Left lung (tissue), 10 donors: ENCODE measurements around the gene SULT1C3. TPM values are rescaled to one million over a fixed set of nuclear protein-coding genes. Genes with fewer than 3 reads are reported as not detected.

Experiments used
- ATAC-seq: fragments of 200-7000 bp; cut with Tn5 transposase; one replicate; pipeline ENCODE4 v1.9.1; 2020; ENCODE audit warnings: moderate library complexity
- DNase-seq, 4 donors: peaks; one replicate each; pipeline ENCODE4 v3.0.0-alpha.2; 2013 to 2020
- H3K27ac ChIP-seq, 2 donors: fragments of 200-600 bp; sonication (generic) in 1 of 2; one replicate each; pipeline versions ENCODE4 v1.5.0 to v1.8.0; 2020 to 2021
- H3K27me3 ChIP-seq, 2 donors: fragments of 200-600 bp; sonication (generic) in 1 of 2; one replicate each; pipeline versions ENCODE4 v1.5.0 to v1.8.0; 2020 to 2021
- H3K36me3 ChIP-seq, 2 donors: fragments of 200-600 bp; sonication (generic) in 1 of 2; one replicate each; pipeline versions ENCODE4 v1.5.0 to v1.8.0; 2020 to 2021
- H3K4me1 ChIP-seq, 2 donors: fragments of 200-600 bp; one replicate each; pipeline ENCODE4 v1.8.0; 2021
- H3K4me3 ChIP-seq, 2 donors: fragments of 200-600 bp; sonication (generic) in 1 of 2; one replicate each; pipeline versions ENCODE4 v1.5.0 to v1.8.0; 2020 to 2021; ENCODE audit warnings: mild to moderate bottlenecking in 1 of 2
- H3K9me3 ChIP-seq, 2 donors: fragments of 200-600 bp; sonication (generic) in 1 of 2; one replicate each; pipeline versions ENCODE4 v1.5.0 to v1.8.0; 2020 to 2021
- CTCF ChIP-seq, 2 donors: fragments of 200-600 bp; sonication (generic) in 1 of 2; IDR thresholded peaks; one replicate each; pipeline versions ENCODE4 v1.5.0 to v1.8.0; 2021; ENCODE audit warnings: antibody characterized with exemption in 2 of 2
- intact Hi-C, 2 donors: fragments of 100-400 bp; cut with DNase I; formaldehyde crosslinking; loops; one replicate each; pipeline versions ENCODE4 v1.11.2 to v1.14.2; 2022
- polyA plus RNA-seq, 6 donors: library from polyadenylated mRNA; unstranded; fragments of 120-200 nt; gene quantifications; one replicate each; pipeline ENCODE4 v1.2.1, GENCODE V29; 2013; ENCODE audit not compliant: insufficient read length in 6 of 6
- total RNA-seq, 2 donors: library from RNA; stranded (reverse); fragmentation: NEBNext Ultra II Directional; extraction: Animal tissue kit (Norgen Biotek cat#: 25700); gene quantifications; one replicate each; pipeline ENCODE4 v1.2.1, GENCODE V29; 2021
- donor health status: DM: no; HTN: yes; CAD: no.
- donor health status: DM: no; HTN: no; CAD: no.

SULT1C3 gene
- total and polyA plus RNA-seq, 8 donors, result 0.14 TPM; not detected in 7

DNA sequence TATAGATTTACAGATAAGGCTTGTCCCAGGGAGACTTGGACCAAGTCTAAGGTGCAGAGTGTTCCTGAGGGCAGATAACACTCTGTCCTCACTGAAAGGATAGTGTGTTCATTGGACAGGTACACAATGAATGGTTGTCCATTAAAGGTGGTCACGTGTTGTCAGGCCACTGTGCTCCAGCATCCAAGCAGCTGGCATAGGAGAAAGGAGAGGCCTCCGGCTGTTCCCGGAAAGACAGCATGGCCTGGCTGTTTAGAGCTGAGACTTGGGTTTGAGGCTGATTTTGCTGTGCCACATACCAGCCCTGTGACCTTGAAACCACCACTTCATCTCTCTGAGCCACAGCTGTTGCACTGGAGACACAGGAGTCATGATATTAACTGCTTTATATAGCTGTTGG, 19.6 kb upstream of the SULT1C3 start:
- ATAC-seq (no peak), DNase-seq (no peak)
- Histone ChIP-seq H3K27me3 (no peaks in the 10 kb centered on the region), H3K9me3 (peaks cover 0 to 23% of the 10 kb centered on the region in 2 donors), H3K36me3 (no peaks in the 10 kb centered on the region), H3K4me3 (no peak overlapping the region), H3K4me1 (peaks cover 0 to 2% of the 10 kb centered on the region in 2 donors), H3K27ac (no peak overlapping the region)
- TF ChIP-seq CTCF (IDR thresholded peaks at IDR 0.05), result no peak
- intact Hi-C loops, result loop anchor here in 1 of 2 donors (10.0 kb wide), 1 partner anchor 345 kb away; no protein-coding TSS in a partner anchor

GRCh38 chr2:108220942-108221541, 18.7 kb upstream of the SULT1C3 start:
- no peaks in the 10 kb centered on the region for H3K27me3 ChIP-seq
- ATAC-seq, result no peak

GRCh38 chr2:108222261-108222660, 17.5 kb upstream of the SULT1C3 start:
- Histone ChIP-seq H3K4me1 (no peaks in the 10 kb centered on the region), H3K36me3 (no peaks in the 10 kb centered on the region), H3K27me3 (no peaks in the 10 kb centered on the region), H3K27ac (no peak overlapping the region), H3K4me3 (no peak overlapping the region), H3K9me3 (peaks cover 0 to 23% of the 10 kb centered on the region in 2 donors)
- TF ChIP-seq CTCF (IDR thresholded peaks at IDR 0.05), result no peak
- DNase-seq (no peak), ATAC-seq (no peak)
- intact Hi-C loops, result loop anchor here in 1 of 2 donors (10.0 kb wide), 1 partner anchor 343 kb away; no protein-coding TSS in a partner anchor

More at GRCh38 chr2:108220942-108221541, 18.7 kb upstream of the SULT1C3 start:
- peaks cover 0 to under 1% of the 10 kb centered on the region in 2 donors for H3K4me1 ChIP-seq
- H3K9me3 ChIP-seq, result peaks cover 0 to 23% of the 10 kb centered on the region in 2 donors
- intact Hi-C loops, result loop anchor here in 1 of 2 donors (10.0 kb wide), 1 partner anchor 344 kb away; no protein-coding TSS in a partner anchor
- no peak overlapping the region for H3K4me3 ChIP-seq
- DNase-seq, result no peak
- no peak for TF ChIP-seq CTCF (IDR thresholded peaks at IDR 0.05)
- no peaks in the 10 kb centered on the region for H3K36me3 ChIP-seq
- no peak overlapping the region for H3K27ac ChIP-seq

DNA sequence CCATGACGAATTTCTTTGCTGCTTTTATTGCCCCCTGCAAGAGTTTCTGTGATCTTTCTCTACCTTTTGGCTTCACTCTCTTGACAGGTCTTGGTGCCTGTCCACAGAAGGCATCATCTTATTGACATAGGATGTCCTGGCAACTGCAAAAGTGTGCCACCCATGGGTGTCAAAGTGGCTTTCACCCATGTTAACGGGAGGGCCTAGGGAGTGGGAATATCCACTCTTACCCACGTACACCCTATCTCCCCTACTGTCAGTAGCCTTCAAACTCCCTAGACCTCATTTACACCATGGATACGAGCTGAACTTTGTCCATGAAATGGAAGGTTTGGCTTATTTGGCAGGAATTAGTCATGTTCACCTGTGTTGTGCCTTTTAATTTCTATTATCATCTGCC, 16.2 kb upstream of the SULT1C3 start:
- no peaks in the 10 kb centered on the region for H3K36me3 ChIP-seq
- no peak for ATAC-seq

More for the DNA sequence above, 16.2 kb upstream of the SULT1C3 start:
- no peak for DNase-seq
- intact Hi-C loops, result loop anchor here in 1 of 2 donors (10.0 kb wide), 1 partner anchor 341 kb away; no protein-coding TSS in a partner anchor
- Histone ChIP-seq H3K27ac (no peak overlapping the region), H3K27me3 (no peaks in the 10 kb centered on the region), H3K4me1 (no peaks in the 10 kb centered on the region), H3K4me3 (no peak overlapping the region), H3K9me3 (peaks cover 0 to 23% of the 10 kb centered on the region in 2 donors)
- TF ChIP-seq CTCF (IDR thresholded peaks at IDR 0.05), result no peak
